Measurements from ENCODE around the gene TNP1. TPM values are rescaled to one million over a fixed set of nuclear protein-coding genes. Genes with fewer than 3 reads are reported as not detected.

The TNP1 gene
- total RNA-seq (2014; rRNA removed; shearing (Covaris generic); ENCODE audit: low replicate concordance), result not detected in 2 replicates

DNA sequence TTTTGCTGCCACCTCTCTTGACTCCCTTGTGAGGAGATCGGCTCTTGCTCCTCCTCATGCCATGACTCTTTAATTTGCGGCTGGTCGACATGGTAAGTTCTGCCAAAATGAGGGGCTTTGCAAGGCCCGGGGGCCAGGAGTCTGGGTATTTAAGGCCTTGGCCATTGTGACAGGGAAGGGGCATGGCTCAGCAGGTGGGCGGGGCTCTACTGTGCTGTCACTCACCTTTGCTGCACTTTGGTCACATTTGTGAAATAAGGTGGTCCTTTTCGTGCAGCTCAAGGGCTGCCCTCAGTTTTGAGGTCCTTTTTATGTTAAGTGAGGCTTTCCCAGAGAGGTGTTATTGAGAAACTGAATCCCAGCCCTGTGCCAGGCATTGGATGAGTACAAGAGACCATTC, at the start of gene TNP1:
Gene TNP1 (minus strand): TSS at position 121 of the 400 bp plus-strand sequence. CDS start 30 bp downstream, at position 91.
- in situ Hi-C loops (cut with HindIII; ENCODE audit: low pct_unique_long_range_greater_than_20kb, low sequenced_read_pairs), result no loop called here
- DNase-seq (ENCODE audit: low read depth), result no peak

DNA sequence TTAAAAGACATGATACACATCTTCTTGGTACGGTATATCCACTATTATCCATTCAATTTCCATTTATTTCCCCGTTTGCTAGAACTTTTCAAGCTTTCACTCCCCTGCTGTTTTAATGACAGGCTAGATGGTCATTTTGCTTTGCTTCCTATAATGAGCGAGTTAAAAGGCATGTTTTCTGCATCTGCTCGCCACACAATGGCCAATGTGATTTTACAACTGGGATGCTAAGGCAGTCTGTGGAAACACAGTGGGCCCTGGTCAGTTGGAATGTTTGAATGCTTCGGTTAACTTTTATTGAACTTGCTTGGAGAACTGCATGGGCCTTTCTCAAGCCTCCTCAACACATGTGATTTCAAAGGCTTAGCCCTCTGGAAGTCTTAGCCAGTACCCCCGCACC, 48.4 kb upstream of the TNP1 start:
- DNase-seq (ENCODE audit: low read depth), result no peak
- in situ Hi-C loops (cut with HindIII; ENCODE audit: low pct_unique_long_range_greater_than_20kb, low sequenced_read_pairs), result no loop called here

DNA sequence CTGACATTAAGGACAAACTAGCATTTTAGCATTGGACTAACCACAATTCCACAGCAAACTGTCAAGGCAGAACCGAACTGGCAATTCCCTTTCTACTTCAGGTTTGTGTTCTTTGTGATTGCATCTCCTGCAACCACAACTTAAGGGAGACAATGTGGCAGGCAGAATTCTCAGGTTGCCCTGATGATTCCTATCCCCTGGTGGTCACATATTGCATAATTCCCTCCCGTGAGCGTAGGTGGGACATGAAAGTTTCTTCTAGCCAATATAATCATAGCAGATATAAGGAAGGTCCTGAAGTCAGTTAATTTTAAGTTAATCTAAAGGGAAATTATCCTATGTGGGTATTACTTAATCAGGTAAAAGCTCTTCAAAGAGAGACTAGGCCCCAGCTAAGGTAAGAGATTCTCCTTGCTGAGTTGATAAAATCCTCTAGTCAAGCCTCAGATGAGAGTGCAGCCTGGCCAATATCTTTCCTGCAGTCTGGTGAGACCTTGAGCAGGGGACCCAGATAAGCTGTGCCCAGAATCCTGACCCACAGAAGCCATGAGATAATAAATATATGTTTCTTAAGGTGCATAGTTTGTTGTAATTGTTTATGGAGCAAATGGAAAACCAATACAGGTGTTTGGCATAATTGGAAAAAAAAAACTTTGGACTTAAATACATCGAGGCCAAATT, 45.9 kb upstream of the TNP1 start:
- in situ Hi-C loops (cut with HindIII; ENCODE audit: low pct_unique_long_range_greater_than_20kb, low sequenced_read_pairs), result no loop called here
- no peak for DNase-seq (ENCODE audit: low read depth)

DNA sequence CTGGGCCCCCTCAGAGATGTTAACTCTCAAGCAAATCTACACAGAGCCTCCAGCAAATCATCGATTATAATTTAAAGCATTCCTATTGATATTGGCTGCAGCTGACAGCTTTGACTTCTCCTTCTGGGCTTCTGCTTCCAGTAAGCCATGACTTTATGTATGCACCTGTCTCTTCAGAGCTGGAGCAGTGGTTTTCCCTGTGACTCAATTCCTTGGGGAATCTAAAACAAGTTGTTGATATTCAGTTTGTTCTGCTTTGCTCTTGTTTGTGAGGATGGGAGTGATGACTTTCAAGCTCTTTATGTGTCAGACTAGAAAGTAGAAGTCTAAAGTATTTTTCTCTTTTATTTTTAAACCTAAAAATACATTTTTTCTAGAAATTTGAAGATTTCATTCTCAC, 45.1 kb upstream of the TNP1 start:
- DNase-seq (ENCODE audit: low read depth), result no peak
- in situ Hi-C loops (cut with HindIII; ENCODE audit: low pct_unique_long_range_greater_than_20kb, low sequenced_read_pairs), result no loop called here

DNA sequence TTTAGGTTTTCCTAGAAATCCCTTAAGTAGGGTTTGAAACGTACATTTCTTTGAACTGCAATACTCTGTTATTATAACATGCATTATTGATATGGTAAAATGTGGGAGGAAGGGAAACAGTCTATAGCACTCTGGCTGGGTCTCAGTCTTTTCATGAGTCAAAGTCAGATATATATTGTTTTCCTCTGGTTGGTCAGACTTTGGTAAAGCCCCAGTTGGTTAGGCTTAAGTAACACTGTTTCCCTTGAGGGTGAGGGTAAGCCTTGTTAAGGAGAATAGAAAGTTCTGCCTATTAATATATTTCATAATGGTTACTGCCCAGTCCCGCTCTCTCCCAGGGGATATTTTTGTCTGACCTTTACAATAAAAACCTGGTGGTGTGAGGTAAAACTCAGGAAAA, 44.7 kb upstream of the TNP1 start:
- in situ Hi-C loops (cut with HindIII; ENCODE audit: low pct_unique_long_range_greater_than_20kb, low sequenced_read_pairs), result no loop called here

DNA sequence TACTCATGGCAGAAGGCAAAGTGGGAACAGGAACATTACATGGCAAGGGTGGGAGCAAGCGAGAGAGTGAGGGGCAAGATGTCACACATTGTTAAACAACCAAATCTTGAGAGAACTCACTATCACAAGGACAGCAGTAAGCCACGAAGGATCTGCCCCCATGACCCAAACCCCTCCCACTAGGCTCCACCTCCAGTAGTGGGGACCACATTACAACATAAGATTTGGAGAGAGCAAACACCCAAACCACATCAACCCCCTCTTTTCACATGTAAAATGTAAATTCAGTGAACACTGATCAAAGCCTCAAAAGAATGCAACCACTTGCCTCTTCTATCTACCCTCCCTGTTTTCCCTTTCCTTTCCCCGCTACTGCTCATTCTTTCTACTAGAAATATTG, 43.6 kb upstream of the TNP1 start:
- in situ Hi-C loops (cut with HindIII; ENCODE audit: low pct_unique_long_range_greater_than_20kb, low sequenced_read_pairs), result no loop called here
- no peak for DNase-seq (ENCODE audit: low read depth)

More for the DNA sequence above, 44.7 kb upstream of the TNP1 start:
- no peak for DNase-seq (ENCODE audit: low read depth)

DNA sequence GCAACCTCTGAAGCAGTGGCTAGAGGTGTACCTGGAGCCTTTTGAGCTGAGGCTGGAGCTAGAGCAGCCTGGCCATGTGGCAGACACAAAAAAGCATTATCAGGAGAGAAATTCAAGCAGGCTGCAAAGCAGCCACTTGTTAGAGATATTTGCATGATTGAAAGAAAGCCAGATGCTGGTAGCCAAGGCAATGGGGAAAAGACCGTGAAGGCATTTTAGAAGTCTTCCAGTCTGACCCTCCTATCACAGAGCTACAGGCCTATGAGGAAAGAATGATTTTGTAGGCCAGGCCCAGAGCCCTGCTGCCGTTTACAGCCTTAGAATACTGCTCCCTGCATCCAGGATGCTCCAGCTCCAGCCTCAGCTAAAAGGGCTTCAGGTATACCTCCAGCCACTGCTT, 41.4 kb upstream of the TNP1 start:
- no peak for DNase-seq (ENCODE audit: low read depth)

GRCh38 chr2:216900406-216900805, 40.5 kb upstream of the TNP1 start:
- no peak for DNase-seq (ENCODE audit: low read depth)
- in situ Hi-C loops (cut with HindIII; ENCODE audit: low pct_unique_long_range_greater_than_20kb, low sequenced_read_pairs), result no loop called here

More for the DNA sequence above, 41.4 kb upstream of the TNP1 start:
- in situ Hi-C loops (cut with HindIII; ENCODE audit: low pct_unique_long_range_greater_than_20kb, low sequenced_read_pairs), result no loop called here

DNA sequence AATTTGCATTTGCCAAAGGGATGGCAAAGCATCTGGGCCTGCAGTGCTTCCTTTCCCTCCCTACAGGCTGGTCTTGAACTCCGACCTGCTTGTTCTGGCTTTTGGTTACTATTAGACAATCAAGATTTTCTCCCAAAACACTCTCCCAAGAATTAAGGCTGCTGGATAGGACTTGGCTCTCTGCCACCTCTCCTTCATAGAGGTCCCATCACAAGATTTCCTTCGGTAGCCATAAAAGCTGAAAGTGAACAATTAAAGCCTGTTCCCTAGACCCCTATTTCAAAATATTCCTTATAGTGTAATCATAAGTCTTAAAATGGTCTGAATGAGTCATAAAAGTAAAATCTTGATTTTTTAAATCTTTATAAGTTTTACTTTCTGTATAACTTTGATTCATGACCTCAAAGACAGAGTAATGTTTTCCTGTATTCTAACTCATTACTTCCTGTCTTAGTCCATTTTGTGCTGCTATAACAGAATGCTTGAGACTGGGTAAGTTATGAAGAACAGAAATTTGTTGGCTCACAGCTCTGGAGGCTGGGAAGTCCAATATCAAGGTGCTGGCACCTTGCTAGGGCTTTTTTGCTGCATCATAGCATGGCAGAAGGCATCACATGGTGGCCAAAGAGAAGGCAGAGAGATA, 37.8 kb upstream of the TNP1 start:
- in situ Hi-C loops (cut with HindIII; ENCODE audit: low pct_unique_long_range_greater_than_20kb, low sequenced_read_pairs), result no loop called here
- no peak for DNase-seq (ENCODE audit: low read depth)

DNA sequence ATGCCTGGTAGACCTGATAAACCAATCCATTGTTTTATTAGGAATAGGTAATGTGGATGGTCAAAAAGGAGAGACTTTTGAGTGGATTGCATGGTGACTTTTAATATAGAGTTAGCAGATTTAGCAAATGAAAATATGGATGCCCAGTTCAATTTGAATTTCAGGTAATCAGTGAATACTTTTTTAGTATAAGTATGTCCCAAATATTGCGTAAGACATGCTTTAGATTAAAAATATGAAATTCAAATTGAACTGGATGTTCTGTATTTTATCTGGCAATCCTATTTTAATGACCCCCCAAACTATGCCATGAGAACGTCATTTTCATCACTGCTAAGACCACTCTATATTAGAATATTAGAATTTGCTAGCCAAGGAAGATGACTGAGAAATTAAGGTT, 30.3 kb upstream of the TNP1 start:
- in situ Hi-C loops (cut with HindIII; ENCODE audit: low pct_unique_long_range_greater_than_20kb, low sequenced_read_pairs), result no loop called here
- DNase-seq (ENCODE audit: low read depth), result no peak

- in situ Hi-C loops (cut with HindIII; ENCODE audit: low pct_unique_long_range_greater_than_20kb, low sequenced_read_pairs), result no loop called here
- DNase-seq (ENCODE audit: low read depth), result no peak
Measured at GRCh38 chr2:216888887-216889622, 29.2 kb upstream of the TNP1 start.

DNA sequence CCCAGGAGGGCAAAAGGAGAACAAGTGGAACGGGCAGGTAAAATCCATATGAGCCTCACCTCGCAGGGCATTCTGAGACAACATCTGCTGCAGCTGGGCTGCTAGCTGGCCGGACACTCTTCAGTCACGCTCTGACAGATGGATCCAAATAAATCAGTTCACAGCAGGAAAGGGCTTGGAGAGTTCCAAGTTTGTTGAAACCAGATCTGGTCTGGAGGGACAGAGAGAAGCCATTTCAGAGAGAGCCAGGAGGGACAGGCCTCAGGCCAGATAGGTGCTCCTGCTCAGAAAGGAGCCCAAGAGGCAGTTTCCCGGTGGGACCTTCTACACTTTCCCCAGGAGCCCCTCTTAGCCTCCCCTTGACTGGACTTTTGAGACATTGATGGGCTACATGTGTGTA, 28.2 kb upstream of the TNP1 start:
- in situ Hi-C loops (cut with HindIII; ENCODE audit: low pct_unique_long_range_greater_than_20kb, low sequenced_read_pairs), result no loop called here
- no peak for DNase-seq (ENCODE audit: low read depth)

- no peak for DNase-seq (ENCODE audit: low read depth)
- in situ Hi-C loops (cut with HindIII; ENCODE audit: low pct_unique_long_range_greater_than_20kb, low sequenced_read_pairs), result no loop called here
Measured at GRCh38 chr2:216887138-216887537, 27.3 kb upstream of the TNP1 start.

- in situ Hi-C loops (cut with HindIII; ENCODE audit: low pct_unique_long_range_greater_than_20kb, low sequenced_read_pairs), result no loop called here
Measured at GRCh38 chr2:216885117-216885553, 25.3 kb upstream of the TNP1 start.

GRCh38 chr2:216884347-216884746, 24.5 kb upstream of the TNP1 start:
- no peak for DNase-seq (ENCODE audit: low read depth)

More at GRCh38 chr2:216885117-216885553, 25.3 kb upstream of the TNP1 start:
- no peak for DNase-seq (ENCODE audit: low read depth)

GRCh38 chr2:216882876-216883275, 23.0 kb upstream of the TNP1 start:
- no peak for DNase-seq (ENCODE audit: low read depth)
- in situ Hi-C loops (cut with HindIII; ENCODE audit: low pct_unique_long_range_greater_than_20kb, low sequenced_read_pairs), result no loop called here

More at GRCh38 chr2:216884347-216884746, 24.5 kb upstream of the TNP1 start:
- in situ Hi-C loops (cut with HindIII; ENCODE audit: low pct_unique_long_range_greater_than_20kb, low sequenced_read_pairs), result no loop called here

DNA sequence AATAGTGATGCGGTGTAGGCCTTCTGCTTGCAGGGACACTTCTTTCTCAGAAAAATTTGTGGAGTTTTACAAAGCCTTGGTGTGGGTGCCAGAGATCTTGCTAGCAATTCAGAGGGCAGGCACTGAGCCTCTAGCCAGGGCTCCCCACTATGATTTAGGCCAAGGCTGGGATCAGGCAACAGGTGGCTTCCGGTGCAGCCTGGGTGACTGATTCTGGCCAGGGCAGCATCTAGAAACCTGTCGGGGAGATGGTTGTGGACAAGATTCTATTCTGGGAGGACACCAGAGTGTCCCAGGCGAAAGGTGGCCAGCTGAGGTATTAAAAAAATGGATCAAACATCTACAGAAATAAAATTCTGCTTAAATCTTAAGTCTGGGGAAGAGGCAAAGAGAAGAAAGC, 21.5 kb upstream of the TNP1 start:
- no peak for DNase-seq (ENCODE audit: low read depth)
- in situ Hi-C loops (cut with HindIII; ENCODE audit: low pct_unique_long_range_greater_than_20kb, low sequenced_read_pairs), result no loop called here

DNA sequence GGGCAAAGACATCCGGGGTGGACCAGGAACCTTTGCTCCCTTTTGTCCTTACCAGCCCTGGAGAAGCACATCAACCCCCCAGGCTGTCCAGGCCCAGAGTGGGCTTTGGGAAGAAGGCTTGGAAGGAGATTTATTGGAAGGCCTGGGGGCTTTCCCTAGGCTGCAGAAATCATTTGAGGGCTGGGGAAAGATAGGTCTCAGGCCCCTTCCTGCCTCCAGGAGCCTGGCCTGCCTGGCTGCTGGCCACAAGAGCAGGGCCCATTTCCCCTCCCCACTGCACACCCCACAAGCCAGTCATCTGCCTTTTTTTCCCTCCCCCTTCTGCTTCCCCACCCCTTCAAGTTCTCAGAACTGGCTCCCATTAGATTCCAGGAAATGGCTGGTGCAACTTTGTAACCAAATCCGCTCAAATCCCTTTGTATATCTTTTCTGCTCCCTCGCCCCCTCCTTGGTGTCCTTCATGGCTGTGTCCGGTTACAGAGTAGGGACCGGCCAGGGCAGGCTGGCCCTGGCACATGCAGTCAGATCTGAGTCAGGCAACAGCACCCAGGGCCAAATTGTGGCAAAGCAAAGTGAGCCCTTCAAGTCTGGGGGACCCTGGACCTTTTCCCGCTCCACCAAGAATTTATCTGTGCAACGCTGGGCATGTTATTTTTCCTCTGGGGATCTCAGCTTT, 20.8 kb upstream of the TNP1 start:
- no peak for DNase-seq (ENCODE audit: low read depth)
- in situ Hi-C loops (cut with HindIII; ENCODE audit: low pct_unique_long_range_greater_than_20kb, low sequenced_read_pairs), result no loop called here

Measured in Caki2 (cell line).